ENCODE measurements around the gene CTNS. TPM values are rescaled to one million over a fixed set of nuclear protein-coding genes. Genes with fewer than 3 reads are reported as not detected.

Gene CTNS
- total and polyA plus RNA-seq, 2 of the 13 experiments (the other 11 are each of a cell fraction or from before 2014, with no cell fraction given) = 9.5 to 13.7 TPM

DNA sequence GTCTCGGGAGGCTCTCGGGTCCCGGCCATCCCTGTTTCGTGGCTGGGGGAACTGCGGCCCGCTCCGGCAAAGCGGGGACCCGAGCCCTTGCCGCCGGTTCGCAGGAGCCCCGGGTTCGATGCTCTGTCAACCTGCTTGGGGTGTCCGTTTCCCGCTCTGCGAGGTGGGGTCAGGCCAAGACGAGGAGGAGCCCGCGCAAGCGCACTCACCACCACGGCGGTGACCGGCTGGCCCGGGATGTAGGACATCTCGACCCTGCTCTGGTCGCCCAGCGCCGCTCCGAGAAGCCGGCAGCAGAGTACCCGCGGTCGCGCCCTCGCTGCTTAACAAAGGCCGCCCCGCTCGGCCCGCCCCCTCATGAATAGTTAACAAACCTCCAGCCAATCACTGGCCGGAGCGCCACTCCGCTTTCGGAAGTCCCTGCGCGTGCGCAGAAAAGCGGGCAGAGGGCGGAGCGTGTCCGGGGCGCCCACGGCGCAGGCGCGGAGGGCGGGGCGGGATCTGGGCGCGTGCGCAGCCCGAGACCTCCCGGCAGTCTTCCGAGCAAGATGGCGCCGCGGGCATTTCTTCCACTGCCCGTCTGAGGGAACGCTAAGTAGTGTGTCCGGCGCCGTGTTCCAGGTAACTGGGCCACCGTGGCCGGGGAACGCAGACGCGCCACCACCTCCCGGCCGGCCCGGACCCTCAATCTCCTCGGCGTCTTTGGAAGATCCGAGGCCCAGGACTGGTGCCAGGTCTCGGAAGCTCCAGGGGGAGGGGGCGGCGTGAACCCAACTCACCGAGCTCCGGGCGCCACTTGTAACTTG is 31.9 kb downstream of the CTNS start, which contains the start of the genes EMC6 and TAX1BP3 (continued):
- peak; percentile 81; the same call in 1 of the 2 replicates for TF ChIP-seq PREB (CRISPR knock-in tag; IDR thresholded peaks at IDR 0.05)
- no peak for TF ChIP-seq HIVEP1 (CRISPR knock-in tag; IDR thresholded peaks at IDR 0.05)
- 0 out of 2 replicates have a peak, but pooled peaks have one; percentile 16 for TF ChIP-seq ZSCAN31 (CRISPR knock-in tag; IDR thresholded peaks at IDR 0.05; ENCODE audit: low read depth)
- 0 out of 2 replicates have a peak, but pooled peaks have one; percentile 23 for TF ChIP-seq ZSCAN25 (CRISPR knock-in tag; IDR thresholded peaks at IDR 0.05)
- peak; percentile 23 for TF ChIP-seq IRF2 (CRISPR knock-in tag; IDR thresholded peaks at IDR 0.05)
- TF ChIP-seq ZNF792 (CRISPR knock-in tag; IDR thresholded peaks at IDR 0.05) = 0 out of 2 replicates have a peak, but pooled peaks have one; percentile 17
- no peak for TF ChIP-seq ATF5 (CRISPR knock-in tag; IDR thresholded peaks at IDR 0.05; ENCODE audit: low read depth)
- TF ChIP-seq ZNF674 (CRISPR knock-in tag; IDR thresholded peaks at IDR 0.05; ENCODE audit: low read depth) = peak; percentile 94; the same call in 1 of the 2 replicates
- TF ChIP-seq, protein P1, sequence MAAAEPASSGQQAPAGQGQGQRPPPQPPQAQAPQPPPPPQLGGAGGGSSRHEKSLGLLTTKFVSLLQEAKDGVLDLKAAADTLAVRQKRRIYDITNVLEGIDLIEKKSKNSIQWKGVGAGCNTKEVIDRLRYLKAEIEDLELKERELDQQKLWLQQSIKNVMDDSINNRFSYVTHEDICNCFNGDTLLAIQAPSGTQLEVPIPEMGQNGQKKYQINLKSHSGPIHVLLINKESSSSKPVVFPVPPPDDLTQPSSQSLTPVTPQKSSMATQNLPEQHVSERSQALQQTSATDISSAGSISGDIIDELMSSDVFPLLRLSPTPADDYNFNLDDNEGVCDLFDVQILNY (CRISPR knock-in tag; conservative IDR thresholded peaks at IDR 0.05) = peak; percentile 77
- TF ChIP-seq, protein P2, sequence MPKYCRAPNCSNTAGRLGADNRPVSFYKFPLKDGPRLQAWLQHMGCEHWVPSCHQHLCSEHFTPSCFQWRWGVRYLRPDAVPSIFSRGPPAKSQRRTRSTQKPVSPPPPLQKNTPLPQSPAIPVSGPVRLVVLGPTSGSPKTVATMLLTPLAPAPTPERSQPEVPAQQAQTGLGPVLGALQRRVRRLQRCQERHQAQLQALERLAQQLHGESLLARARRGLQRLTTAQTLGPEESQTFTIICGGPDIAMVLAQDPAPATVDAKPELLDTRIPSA (CRISPR knock-in tag; IDR thresholded peaks at IDR 0.05; ENCODE audit: borderline replicate concordance) = peak; percentile 90; the same call in 1 of the 2 replicates
- peak; percentile 47; the same call in 1 of the 2 replicates for TF ChIP-seq BORCS8-MEF2B (CRISPR knock-in tag; IDR thresholded peaks at IDR 0.05)
- 0 out of 2 replicates have a peak, but pooled peaks have one; percentile 3 for TF ChIP-seq MEF2D (CRISPR knock-in tag; IDR thresholded peaks at IDR 0.05)
- peak; percentile 6 for TF ChIP-seq ZNF331 (CRISPR knock-in tag; IDR thresholded peaks at IDR 0.05)
- peak; percentile 43 for TF ChIP-seq POGK (CRISPR knock-in tag; conservative IDR thresholded peaks at IDR 0.05)
- TF ChIP-seq AGO2 (optimal IDR thresholded peaks at IDR 0.05; ENCODE audit: low read depth, low read length) = peak; percentile 86
- TF ChIP-seq PLSCR1 (CRISPR knock-in tag; IDR thresholded peaks at IDR 0.05; ENCODE audit: borderline replicate concordance) = no peak; the same call in 1 of the 2 replicates
- peak; percentile 15 for TF ChIP-seq ZNF781 (CRISPR knock-in tag; IDR thresholded peaks at IDR 0.05; ENCODE audit: borderline replicate concordance, not compliant biosample characterization)

Data from HepG2 (cell line).